Measurements from ENCODE around the gene ENTPD1.
"Not testable (repeated sequence)": the region's sequence is repeated elsewhere in the genome, so short reads cannot be mapped to it uniquely, and the experiment has no call there.

The ENTPD1 gene

GRCh38 chr10:95756041-95756761 lies at the start of gene ENTPD1:
Gene ENTPD1, plus strand, starts transcription at chr10:95756163. Its CDS starts 77 bp downstream, at chr10:95756240.
- DNase-seq, result no peak

DNA sequence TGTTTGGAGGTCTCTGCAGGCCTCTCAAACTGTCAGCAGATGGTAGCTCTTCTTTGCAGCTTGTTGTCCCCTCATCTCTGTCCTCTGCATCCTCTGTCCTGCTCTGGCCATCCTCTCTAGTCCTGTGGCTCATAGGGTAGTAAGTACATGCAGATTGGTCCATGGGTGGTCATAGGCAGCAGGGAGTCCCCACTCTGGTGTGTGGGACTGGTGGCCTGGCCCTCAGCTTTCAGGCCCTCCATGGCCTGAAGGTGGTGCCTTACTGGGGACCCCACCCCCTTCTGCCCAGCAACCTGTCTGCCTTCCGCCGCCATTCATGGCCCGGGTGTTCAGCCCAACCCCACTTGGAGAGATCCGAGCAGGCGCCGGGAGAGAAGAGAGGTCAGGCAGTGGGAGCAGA lies 49.4 kb upstream of the ENTPD1 start:
- DNase-seq, result no peak

DNA sequence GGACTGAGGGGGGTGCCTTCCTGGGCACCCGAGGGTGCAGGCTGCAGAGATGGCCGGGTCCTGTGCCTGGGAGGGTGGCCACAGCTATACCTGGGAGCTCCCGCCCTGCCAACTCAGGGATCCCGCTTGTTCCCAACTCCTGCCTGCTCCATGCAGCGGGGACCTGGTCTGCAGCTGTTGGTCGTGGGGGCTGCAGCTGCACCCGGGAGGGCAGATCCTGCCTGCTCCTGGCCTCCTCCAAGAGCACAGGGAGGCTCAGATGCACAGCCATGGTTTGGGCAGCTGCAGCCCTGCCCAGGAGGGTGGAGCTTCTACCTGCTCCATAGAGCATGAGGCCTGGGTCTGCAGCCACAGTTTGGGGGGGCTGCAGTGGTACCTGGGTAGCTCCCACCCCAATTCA lies 49.0 kb upstream of the ENTPD1 start:
- no peak for DNase-seq

GRCh38 chr10:95711492-95711891 lies 44.5 kb upstream of the ENTPD1 start:
- no peak for DNase-seq

DNA sequence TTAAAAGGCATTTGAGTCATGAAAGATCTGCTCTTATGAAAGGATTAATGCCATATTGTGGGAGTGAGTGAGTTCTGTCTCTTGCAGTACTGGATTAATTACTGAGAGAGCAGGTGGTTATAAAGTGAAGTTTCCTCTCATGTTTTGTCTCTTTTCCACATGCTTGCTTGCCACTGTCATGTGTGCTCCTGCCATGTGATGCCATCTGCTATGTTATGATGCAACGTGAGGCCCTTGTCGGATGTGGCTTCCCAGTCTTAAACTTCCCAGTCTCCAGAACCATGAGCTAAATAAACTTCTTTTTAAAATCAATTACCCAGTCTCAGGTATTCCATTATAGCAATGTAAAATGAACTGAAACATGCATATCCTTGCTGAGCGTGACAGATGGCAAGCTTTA lies 39.5 kb upstream of the ENTPD1 start:
- no peak for DNase-seq

DNA sequence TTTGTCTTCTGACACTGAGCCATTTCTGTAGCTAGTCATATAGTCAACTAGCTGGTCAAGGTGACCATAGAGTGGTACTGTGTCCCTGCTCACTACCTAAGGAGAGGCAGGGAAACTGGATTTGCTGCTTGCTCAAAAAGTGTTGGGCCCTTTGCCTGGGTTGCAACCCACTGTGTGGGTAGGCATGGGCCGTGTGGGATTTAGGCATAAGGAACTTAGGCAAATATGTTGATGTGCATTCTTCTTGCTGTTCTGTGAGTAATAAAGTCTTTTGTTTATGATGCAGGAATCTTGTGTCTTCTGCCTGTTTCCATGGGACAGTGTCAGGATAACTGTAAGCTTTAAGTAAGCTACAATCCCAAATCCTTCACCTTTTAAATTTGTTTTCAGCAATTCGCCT lies 39.1 kb upstream of the ENTPD1 start:
- no peak for DNase-seq

DNA sequence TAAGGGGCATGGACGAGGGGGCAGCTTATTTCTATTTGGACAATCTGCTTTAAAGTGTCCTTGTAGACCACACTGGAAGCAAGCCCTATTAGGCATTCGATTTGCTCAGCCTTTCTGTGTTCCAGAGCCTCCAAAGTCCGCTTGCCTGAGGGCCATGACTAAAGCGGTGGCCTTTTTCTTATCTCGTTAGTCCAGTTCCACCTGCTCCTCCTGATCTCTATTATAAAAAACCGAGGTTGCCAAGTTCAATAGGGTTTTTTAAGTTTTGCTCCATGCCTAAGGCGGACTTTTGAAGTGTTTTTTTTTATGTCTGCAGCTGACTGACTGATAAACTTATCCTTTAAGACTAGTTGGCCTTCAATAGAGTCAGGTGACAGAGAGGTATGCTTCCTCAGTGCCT lies 35.2 kb upstream of the ENTPD1 start:
- DNase-seq, result not testable (repeated sequence)

DNA sequence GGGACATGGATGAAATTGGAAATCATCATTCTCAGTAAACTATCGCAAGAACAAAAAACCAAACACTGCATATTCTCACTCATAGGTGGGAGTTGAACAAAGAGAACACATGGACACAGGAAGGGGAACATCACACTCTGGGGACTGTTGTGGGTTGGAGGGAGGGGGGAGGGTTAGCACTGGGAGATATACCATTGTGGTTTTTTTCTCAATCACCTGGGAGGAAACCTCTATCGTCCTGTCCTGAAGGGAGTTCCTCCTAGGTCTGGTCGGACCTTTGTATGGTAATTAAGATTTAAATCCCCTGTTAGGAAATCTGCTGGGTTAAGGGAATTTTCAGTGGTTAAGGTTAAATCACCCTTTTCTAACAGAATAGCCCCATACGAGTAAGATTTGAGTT lies 33.5 kb upstream of the ENTPD1 start:
- not testable (repeated sequence) for DNase-seq

- DNase-seq, result no peak
Measured at GRCh38 chr10:95728526-95728925, 27.4 kb upstream of the ENTPD1 start.

GRCh38 chr10:95729323-95730055 lies 26.5 kb upstream of the ENTPD1 start:
- DNase-seq, result no peak

DNA sequence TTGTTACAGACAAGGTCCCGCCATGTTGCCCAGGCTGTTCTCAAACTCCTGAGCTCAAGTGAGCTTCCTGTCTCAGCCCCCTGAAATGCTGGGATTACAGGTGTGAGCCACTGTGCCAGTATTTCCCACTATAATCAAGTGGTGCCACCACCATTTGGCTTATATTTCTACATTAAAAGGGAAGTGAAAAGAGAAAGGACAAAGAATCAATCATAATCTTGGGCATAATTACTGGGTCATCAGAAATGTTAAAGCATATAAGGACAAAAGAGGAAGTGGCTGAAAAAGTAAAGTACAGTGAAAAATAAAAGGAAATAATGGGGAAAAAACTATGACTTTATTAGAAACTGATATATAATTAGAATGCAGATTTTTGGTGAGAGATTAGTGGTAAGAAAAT lies 25.7 kb upstream of the ENTPD1 start:
- DNase-seq, result no peak

DNA sequence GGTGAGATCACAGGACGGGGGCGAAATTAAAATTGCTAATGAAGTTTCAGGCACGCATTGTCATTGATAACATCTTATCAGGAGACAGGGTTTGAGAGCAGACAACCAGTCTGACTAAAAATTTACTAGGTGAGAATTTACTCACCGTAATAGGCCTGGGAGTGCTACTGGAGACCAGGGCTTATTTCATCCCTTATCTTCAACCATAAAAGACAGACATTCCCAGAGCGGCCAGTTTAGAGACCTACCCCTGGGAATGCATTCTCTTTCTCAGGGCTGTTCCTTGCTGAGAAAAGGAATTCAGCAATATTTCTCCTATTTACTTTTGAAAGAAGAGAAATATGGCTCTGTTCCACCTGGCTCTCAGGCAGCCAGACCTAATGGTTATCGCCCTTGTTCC lies 23.1 kb upstream of the ENTPD1 start:
- not testable (repeated sequence) for DNase-seq

DNA sequence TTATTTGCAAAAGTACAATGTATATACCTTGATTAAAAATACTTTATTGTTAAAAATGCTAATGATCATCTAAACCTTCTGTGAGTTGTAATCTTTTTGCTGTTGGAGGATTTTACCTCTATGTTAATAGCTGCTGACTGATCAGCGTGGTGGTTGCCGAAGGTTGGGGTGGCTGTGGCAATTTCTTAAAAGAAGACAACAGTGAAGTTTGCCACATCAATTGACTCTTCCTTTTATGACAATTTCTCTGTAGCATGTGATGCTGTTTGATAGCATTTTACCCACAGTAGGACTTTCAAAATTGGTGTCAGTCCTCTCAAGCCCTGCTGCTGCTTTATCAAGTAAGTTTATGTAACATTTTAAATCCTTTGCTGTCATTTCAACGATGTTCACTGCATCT lies 16.9 kb upstream of the ENTPD1 start:
- no peak for DNase-seq

DNA sequence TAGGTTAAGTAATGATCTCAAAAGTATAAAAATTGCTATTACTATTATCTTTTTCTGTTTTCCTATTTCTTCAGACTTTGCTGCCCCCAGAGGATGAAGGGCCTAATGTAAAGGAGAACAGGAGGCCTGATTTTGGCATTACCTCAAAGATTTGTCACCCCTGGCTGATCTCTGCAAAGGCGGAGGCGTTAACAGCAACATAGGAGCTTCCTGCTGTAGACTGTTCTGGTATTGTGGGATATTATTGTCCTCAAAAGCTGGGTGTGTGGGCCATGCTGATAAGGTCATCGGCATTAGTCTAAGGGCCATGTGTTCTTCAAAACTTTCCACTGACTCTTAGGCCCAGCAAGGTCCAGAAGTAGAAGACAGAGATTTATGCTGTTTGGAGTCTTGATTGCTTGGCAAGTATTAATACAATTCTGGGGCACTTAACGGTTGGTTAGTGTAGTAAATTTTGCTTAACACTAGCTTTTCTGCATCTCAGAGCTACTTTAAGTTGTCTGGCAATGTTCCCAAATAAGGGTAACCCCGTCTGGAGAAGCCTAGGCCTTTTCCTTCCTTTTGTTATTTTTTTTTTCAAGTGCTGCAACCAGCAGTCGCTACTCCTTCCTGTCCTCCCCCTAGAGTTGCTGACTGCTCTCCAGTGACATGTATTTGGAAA lies 14.0 kb upstream of the ENTPD1 start:
- no peak for DNase-seq

GRCh38 chr10:95742485-95742884 lies 13.5 kb upstream of the ENTPD1 start:
- no peak for DNase-seq

- no peak for DNase-seq
Measured at GRCh38 chr10:95742962-95743535, 12.9 kb upstream of the ENTPD1 start.

GRCh38 chr10:95745501-95745900 lies 10.5 kb upstream of the ENTPD1 start:
- no peak for DNase-seq

DNA sequence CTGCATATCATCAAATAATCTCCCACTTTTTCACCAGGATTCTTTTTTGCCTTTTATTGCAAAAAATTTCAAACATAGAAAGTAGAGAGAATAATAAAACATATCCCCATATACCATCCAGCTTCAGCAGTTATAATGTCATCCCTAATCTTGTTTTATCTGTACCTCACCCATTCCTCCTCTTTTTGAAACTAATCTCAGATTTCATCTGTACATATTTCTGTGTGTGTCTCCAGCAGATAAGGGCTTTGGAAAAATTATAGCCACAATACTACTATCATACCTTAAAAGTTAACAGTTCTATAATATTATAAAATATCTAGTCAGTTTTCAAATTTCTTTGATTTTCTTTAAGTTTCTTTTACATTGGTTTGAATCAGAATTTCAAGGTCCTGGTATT lies 7.6 kb upstream of the ENTPD1 start:
- no peak for DNase-seq

GRCh38 chr10:95755511-95756004 lies 405 bp upstream of the ENTPD1 start:
- no peak for DNase-seq

GRCh38 chr10:95756809-95757684 lies 1.1 kb downstream of the ENTPD1 start:
- DNase-seq, result no peak

- DNase-seq, result no peak
Measured at GRCh38 chr10:95758351-95759025, 2.5 kb downstream of the ENTPD1 start.

All from stimulated activated CD4-positive, alpha-beta T cell treated with anti-CD3 and anti-CD28 coated beads, Interleukin-2, amount 100 ng/mL, for 24 hours (primary cell).